ENCODE data around the gene NRARP. TPM values are rescaled to one million over a fixed set of nuclear protein-coding genes. Genes with fewer than 3 reads are reported as not detected.

Gene NRARP
- total and polyA plus RNA-seq, 2 experiments from 2014 or later: 4.0 to 55.1 TPM

DNA sequence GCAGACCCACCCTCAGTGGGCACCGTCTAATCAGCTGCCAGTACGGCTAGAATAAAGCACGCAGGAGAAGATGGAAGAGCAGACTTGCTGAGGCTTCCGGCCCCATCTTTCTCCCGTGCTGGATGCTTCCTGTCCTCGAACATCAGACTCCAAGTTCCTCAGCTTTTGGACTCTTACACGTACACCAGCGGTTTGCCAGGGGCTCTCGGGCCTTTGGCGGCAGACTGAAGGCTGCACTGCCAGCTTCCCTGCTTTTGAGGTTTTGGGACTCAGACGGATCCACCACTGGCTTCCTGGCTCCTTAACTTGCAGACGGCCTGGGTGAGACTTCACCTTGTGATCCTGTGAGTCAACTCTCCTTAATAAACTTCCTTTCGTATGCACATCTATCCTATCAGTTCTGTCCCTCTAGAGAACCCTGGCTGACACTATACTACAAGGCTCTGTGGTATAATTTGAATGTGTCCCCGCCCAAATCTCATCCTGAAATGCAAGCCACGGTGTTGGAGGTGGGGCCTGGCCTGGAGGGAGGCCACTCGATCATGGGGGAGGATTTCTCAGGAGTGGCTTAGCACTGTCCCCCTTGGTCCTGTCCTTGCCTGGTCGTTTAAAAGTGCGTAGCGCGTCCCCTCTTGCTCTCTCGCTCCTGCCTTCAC lies 31.1 kb upstream of the NRARP start:
- Mint-ChIP-seq H3K4me3 (no peak overlapping the region), H3K27ac (no peak overlapping the region), H3K4me1 (no peaks in the 10 kb centered on the region; the same call in 2 of the 3 replicates), H3K27me3 (ENCODE audit: insufficient read depth, low read depth, poor library complexity) (peaks cover 21% of the 10 kb centered on the region), H3K9me3 (peaks cover 85% of the 10 kb centered on the region), H3K36me3 (ENCODE audit: low read depth) (peaks cover 30% of the 10 kb centered on the region)
- no peak overlapping the region for H2AFZ ChIP-seq
- no peaks in the 10 kb centered on the region for H4K20me1 ChIP-seq (replicated peaks; ENCODE audit: insufficient read depth)
- H3K36me3 ChIP-seq (ENCODE audit: insufficient read depth): no peaks in the 10 kb centered on the region
- no peaks in the 10 kb centered on the region for H3F3A ChIP-seq (replicated peaks; ENCODE audit: low read depth)
- H3K4me3 ChIP-seq: no peak overlapping the region
- no peaks in the 10 kb centered on the region for H3K27me3 ChIP-seq (ENCODE audit: insufficient read depth)
- TF ChIP-seq, protein P1, sequence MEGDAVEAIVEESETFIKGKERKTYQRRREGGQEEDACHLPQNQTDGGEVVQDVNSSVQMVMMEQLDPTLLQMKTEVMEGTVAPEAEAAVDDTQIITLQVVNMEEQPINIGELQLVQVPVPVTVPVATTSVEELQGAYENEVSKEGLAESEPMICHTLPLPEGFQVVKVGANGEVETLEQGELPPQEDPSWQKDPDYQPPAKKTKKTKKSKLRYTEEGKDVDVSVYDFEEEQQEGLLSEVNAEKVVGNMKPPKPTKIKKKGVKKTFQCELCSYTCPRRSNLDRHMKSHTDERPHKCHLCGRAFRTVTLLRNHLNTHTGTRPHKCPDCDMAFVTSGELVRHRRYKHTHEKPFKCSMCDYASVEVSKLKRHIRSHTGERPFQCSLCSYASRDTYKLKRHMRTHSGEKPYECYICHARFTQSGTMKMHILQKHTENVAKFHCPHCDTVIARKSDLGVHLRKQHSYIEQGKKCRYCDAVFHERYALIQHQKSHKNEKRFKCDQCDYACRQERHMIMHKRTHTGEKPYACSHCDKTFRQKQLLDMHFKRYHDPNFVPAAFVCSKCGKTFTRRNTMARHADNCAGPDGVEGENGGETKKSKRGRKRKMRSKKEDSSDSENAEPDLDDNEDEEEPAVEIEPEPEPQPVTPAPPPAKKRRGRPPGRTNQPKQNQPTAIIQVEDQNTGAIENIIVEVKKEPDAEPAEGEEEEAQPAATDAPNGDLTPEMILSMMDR (conservative IDR thresholded peaks at IDR 0.05; ENCODE audit: low read depth in 2 of 2): no peak
- TF ChIP-seq ZNF114 (CRISPR knock-in tag; IDR thresholded peaks at IDR 0.05) (no peak), EZH2 (IDR thresholded peaks at IDR 0.05; ENCODE audit: low read depth, unreplicated experiment) (no peak), CREB1 (CRISPR knock-in tag; IDR thresholded peaks at IDR 0.05; ENCODE audit: low read depth) (no peak)
- TF ChIP-seq, protein P2, sequence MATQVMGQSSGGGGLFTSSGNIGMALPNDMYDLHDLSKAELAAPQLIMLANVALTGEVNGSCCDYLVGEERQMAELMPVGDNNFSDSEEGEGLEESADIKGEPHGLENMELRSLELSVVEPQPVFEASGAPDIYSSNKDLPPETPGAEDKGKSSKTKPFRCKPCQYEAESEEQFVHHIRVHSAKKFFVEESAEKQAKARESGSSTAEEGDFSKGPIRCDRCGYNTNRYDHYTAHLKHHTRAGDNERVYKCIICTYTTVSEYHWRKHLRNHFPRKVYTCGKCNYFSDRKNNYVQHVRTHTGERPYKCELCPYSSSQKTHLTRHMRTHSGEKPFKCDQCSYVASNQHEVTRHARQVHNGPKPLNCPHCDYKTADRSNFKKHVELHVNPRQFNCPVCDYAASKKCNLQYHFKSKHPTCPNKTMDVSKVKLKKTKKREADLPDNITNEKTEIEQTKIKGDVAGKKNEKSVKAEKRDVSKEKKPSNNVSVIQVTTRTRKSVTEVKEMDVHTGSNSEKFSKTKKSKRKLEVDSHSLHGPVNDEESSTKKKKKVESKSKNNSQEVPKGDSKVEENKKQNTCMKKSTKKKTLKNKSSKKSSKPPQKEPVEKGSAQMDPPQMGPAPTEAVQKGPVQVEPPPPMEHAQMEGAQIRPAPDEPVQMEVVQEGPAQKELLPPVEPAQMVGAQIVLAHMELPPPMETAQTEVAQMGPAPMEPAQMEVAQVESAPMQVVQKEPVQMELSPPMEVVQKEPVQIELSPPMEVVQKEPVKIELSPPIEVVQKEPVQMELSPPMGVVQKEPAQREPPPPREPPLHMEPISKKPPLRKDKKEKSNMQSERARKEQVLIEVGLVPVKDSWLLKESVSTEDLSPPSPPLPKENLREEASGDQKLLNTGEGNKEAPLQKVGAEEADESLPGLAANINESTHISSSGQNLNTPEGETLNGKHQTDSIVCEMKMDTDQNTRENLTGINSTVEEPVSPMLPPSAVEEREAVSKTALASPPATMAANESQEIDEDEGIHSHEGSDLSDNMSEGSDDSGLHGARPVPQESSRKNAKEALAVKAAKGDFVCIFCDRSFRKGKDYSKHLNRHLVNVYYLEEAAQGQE (IDR thresholded peaks at IDR 0.05; ENCODE audit: unreplicated experiment): no peak
- no peak overlapping the region for H3K27ac ChIP-seq (ENCODE audit: low read depth)
- DNase-seq (ENCODE audit: low spot score) (no peak), ATAC-seq (no peak)
- H3K79me2 ChIP-seq (replicated peaks; ENCODE audit: insufficient read depth): no peaks in the 10 kb centered on the region
- no peaks in the 10 kb centered on the region for H3K9me2 ChIP-seq (ENCODE audit: insufficient read depth)
- no peaks in the 10 kb centered on the region for H3K4me1 ChIP-seq (ENCODE audit: insufficient read depth)
- no peak overlapping the region for H3K4me2 ChIP-seq

DNA sequence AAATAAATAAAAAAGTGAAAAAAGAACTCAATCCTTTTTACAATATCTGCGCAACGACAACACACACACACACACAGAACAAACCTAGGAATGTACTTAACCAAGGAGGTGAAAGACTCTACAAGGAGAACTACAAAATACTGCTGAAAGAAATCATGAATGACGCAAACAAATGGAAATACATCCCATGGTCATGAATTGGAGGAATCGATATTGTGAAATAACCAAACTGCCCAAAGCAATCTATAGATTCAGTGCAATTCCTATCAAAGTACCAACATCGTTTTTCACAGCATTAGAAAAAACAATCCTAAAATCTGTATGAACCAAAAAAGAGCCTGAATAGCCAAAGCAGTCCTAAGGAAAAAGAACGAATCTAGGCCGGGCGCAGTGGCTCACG lies 29.9 kb upstream of the NRARP start:
- Histone ChIP-seq H2AFZ (no peak overlapping the region), H3K36me3 (ENCODE audit: insufficient read depth) (no peaks in the 10 kb centered on the region), H3K9me2 (ENCODE audit: insufficient read depth) (no peaks in the 10 kb centered on the region), H3K4me3 (no peak overlapping the region), H3K27me3 (ENCODE audit: insufficient read depth) (no peaks in the 10 kb centered on the region), H4K20me1 (replicated peaks; ENCODE audit: insufficient read depth) (no peaks in the 10 kb centered on the region), H3K27ac (ENCODE audit: low read depth) (no peak overlapping the region), H3F3A (replicated peaks; ENCODE audit: low read depth) (no peaks in the 10 kb centered on the region), H3K79me2 (replicated peaks; ENCODE audit: insufficient read depth) (no peaks in the 10 kb centered on the region), H3K4me2 (no peak overlapping the region), H3K4me1 (ENCODE audit: insufficient read depth) (no peaks in the 10 kb centered on the region)
- Mint-ChIP-seq H3K4me1 (no peaks in the 10 kb centered on the region; the same call in 2 of the 3 replicates), H3K36me3 (ENCODE audit: low read depth) (peaks cover 30% of the 10 kb centered on the region), H3K4me3 (no peak overlapping the region), H3K27me3 (ENCODE audit: insufficient read depth, low read depth, poor library complexity) (peaks cover 22% of the 10 kb centered on the region), H3K27ac (no peak overlapping the region), H3K9me3 (peaks cover 74% of the 10 kb centered on the region)
- no peak for ATAC-seq
- DNase-seq (ENCODE audit: low spot score): no peak
- TF ChIP-seq NANOG (IDR thresholded peaks at IDR 0.05; ENCODE audit: borderline replicate concordance) (no peak), CREB1 (CRISPR knock-in tag; IDR thresholded peaks at IDR 0.05; ENCODE audit: low read depth) (no peak), EZH2phosphoT487 (IDR thresholded peaks at IDR 0.05; ENCODE audit: unreplicated experiment) (no peak), ZNF331 (CRISPR knock-in tag; IDR thresholded peaks at IDR 0.05; ENCODE audit: low read depth) (no peak), STAT1 (IDR thresholded peaks at IDR 0.05; ENCODE audit: unreplicated experiment) (no peak), POLR2AphosphoS5 (IDR thresholded peaks at IDR 0.05; ENCODE audit: low read depth) (no peak)
- TF ChIP-seq, protein P1 (conservative IDR thresholded peaks at IDR 0.05; ENCODE audit: low read depth in 2 of 2): no peak
- TF ChIP-seq, protein P3, sequence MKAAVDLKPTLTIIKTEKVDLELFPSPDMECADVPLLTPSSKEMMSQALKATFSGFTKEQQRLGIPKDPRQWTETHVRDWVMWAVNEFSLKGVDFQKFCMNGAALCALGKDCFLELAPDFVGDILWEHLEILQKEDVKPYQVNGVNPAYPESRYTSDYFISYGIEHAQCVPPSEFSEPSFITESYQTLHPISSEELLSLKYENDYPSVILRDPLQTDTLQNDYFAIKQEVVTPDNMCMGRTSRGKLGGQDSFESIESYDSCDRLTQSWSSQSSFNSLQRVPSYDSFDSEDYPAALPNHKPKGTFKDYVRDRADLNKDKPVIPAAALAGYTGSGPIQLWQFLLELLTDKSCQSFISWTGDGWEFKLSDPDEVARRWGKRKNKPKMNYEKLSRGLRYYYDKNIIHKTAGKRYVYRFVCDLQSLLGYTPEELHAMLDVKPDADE (IDR thresholded peaks at IDR 0.05): no peak
- TF ChIP-seq, protein P2 (IDR thresholded peaks at IDR 0.05; ENCODE audit: unreplicated experiment): no peak
